HG03280 (cell line): Measurements from ENCODE around the gene USP46.

ENCODE experiments used
- ATAC-seq: cut with Tn5 transposase; IDR thresholded peaks from one replicate; pipeline ENCODE4 v1.9.1; 2021; ENCODE audit warnings: mild to moderate bottlenecking, moderate library complexity; ENCODE audit not compliant: unreplicated experiment

USP46 gene

DNA sequence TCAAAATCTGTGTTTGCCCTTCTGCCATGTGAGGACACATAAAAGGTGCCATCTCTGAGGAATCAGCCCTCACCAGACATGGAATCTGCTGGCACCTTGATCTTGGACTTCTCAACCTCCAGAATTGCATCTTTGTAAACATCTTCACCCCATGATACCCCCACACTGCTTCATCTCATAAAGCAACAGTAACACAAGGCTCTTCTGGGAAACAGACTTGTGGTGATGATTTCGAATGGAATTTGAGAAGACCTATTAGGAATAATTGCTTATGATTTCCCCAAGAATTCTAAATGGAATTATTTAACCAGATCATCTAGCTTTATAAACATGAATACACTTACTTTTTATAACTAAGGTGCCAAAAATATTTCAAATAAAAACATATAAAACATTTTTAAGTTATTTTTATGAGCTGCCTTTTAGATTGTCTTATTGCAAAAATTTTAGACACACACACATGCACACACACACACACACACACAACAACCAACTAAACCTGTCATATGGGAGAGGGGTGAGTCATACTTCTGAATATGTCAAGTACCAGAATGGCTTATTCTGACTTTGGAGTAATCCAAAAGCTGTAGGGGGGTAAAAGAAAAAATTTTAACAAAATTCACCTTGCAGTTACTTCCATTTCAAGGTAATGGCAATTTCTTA lies 82.0 kb downstream of the USP46 start:
- no peak for ATAC-seq

DNA sequence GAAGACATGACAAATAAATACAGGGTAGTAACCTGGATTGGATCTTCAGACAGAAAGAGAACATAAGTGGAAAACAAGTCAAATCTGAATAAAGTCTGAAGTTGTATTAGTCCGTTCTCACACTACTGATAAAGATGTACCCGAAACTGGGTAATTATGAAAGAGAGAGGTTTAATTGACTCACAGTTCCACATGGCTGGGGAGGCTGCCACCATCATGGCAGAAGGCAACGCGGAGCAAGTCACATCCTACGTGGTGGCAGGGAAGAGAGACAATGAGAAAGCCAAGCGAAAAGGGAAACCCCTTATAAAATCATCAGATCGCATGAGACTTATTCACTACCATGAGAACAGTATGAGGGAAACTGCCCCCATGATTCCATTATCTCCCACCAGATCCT lies 82.8 kb downstream of the USP46 start:
- no peak for ATAC-seq

DNA sequence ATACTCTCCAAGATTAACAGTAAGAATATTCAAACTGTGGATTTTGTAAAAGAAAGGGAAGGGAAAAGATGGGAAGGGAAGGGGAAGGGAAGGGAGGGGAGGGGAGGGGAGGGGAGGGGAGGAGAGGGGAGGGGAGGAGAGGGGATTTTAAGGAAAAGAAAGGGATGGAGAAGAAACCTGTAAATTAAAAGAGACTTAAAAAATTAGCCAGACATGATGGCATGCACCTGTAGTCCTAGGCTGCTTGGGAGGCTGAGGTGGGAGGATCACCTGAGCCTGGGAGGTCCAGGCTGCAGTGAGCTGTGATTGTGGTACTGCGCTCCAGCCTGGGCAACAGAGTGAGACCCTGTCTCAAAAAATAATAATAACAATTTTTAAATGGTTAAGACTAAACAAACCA lies 83.7 kb downstream of the USP46 start:
- no peak for ATAC-seq

DNA sequence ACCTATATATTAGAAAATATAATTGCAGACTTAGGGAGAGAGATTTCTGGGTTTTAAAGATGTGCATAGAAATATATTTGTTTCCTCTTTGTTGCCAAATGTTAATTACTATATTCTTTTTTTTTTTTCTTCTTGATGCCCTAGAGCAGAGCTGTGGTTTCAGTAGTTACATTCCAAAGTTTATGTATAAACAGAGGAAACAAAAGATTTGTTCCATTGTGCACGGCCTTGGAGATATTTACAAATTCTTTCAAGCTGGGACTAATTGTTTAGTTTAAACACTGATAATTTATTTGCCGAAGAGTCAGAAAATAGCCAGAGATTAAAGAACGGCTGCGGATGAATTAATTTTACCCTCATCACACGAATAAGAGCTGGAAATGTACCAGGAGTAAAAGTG lies 85.1 kb downstream of the USP46 start:
- no peak for ATAC-seq

DNA sequence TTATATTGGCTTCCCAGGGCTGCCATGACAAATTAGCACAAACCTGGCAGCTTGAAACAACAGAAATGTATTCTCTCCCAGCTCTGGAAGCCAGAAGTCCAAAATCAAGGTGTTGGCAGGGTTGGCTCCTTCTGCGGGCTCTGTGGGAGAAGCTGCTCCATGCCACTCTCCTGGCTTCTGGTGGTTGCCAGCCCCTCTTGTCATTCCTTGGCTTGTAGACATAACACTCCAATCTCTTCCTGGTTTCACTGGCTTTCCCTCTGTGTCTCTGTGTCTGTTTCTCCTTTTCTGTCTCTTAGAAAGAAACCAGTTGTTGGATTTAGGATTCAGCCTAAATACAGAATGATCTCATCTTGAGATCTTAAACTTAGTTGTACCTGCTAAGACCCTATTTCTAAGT lies 85.5 kb downstream of the USP46 start:
- ATAC-seq: no peak

DNA sequence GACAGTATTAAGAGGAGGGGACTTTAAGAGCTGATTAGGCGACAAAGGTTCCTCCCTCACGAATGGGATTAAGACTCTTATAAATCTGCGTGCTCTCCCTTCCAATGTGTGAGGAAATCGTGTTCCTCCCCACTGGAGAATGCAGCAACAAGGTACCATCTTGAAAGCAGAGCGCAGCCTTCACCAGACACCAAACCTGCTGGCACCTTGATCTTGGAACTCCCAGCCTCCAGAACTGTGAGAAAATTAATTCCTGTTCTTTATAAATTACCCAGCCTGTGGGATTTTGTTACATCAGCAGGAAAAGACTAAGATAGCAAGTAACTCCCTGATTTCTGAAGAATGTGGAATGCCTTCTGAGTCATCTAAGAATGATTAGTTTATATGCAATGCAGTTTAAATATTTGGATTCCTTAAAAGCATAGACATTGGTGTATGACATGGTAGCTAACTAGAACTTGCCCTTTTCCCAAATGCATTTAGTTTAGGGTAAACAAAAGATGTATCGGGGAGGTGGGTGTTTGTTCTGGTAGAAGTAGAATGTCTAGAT lies 86.1 kb downstream of the USP46 start:
- ATAC-seq: no peak

DNA sequence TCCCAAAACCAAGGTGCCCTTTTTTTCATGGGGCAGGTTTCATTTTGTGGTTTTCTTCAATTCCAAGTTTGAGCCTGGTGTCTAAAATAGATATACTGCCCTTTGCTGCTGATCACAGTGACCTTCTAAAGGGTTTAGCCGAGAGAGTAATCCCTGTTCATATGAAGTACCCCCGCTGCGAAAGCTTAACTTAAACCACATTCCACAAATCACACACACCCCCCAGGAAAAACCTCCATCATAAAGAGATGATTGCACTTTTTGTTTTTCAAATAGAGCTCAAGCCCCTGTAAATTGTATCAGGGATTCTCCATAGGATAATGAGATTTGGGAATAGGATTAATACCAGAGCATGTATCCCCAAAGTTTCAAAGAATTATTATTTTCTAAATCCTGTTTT lies 90.8 kb downstream of the USP46 start:
- no peak for ATAC-seq

DNA sequence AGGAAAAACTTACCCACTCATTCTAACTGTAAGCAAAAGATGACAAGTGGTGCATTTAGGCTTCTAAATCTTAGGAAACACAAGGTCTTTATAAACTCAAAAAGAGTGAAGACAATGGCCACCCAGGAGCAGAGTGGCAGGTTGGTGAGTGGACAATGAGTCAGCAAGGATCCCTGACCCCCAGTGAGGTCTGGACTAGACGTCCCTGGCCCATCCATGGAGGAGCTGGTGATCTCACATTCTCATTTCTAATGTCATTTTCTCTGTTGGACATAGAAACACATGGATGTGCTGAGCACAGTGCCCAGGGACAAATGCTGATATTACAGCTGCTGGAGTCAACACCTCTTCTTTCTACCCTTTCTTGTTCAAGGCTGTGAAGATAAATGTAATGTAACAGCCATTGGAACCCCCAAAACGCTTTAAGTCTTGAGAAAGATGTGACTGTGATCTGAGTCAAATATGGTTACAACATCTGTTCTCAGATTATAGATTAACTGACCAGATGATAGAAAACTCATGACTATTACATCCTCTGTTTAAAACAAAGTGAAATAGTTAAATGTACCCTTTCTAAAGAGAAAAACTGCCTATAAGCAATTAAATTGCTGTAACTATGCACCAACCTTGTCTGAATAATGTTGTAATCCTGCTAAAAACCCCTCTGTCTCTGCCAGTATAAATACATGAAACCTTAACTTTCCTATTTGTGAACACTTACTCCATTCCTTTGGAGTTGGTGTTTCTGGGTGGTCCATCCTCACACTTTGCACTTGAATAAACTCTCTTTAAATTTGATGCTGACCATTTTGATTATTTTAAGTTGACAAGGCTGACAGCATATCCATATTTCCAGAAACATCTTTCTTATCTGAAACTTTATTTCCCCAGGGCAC lies 92.7 kb downstream of the USP46 start:
- no peak for ATAC-seq

DNA sequence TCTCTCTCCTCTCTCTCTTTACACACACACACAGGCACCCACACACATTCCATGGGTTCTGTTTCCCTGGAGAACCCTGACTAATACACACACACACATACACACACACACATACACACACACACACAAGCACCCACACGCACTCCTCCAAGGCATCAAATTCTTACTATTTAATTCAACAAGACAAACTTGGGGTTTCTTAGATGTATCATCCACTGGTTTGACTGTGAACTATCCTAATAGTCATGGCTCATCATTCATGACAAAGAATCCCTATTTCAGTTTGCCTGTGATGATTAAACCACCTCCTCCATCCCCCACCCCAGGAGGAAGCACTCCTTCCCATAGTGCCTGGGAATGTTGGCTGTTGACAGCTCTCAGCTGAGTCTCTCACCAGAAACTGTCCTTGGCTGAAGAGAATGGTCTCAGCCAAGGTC lies 98.2 kb downstream of the USP46 start:
- no peak for ATAC-seq

DNA sequence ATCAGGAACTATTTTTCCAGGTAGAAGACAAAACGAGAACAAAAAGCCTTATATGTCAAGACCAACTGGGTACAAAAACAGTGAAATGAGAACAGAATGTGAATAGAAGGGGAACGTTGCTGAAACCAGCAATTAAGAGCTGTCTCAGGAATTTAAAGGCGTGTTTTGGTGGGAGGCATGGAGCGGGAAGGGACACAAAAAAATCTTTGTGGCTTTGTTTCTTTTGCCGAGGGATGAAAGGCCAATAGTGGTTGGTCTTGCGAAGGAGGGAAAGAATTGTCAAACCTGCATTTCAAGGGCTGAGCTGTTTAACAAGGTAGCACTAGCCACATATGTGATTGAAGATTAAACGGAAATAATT lies 103.8 kb downstream of the USP46 start:
- no peak for ATAC-seq

DNA sequence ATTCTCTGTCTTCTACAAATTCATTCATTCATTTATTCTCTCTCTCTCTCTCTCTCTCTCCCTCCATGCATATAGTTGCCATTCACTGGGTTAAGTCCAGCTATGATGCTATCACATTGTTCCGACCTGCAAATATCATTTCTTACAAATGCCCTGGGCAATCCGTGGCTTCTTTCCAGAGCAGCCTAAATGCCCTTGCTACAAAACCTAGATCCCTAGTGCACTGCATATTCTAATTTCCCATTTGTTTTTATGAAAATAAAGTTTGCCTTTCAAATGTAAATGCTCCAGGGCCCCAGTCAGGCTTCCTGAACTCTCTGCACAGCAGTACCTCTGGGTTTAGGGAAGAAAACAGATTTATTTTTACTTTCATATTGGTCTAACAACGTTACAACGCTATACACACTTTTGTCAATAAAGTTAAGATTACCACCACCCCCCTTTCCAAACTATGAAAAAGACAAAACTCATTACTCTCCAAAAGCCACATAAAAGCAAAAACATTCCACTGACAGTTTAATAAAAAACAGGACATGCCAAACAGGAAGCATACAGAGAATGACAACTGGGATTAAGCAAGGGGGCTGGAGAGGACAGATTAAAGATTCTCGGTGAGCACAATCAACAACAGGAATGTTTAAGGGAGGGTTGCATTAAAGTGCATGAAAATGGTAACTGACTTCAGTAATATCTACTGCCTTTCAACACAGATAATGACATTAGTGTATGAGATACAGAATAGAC lies 104.3 kb downstream of the USP46 start:
- ATAC-seq: no peak

DNA sequence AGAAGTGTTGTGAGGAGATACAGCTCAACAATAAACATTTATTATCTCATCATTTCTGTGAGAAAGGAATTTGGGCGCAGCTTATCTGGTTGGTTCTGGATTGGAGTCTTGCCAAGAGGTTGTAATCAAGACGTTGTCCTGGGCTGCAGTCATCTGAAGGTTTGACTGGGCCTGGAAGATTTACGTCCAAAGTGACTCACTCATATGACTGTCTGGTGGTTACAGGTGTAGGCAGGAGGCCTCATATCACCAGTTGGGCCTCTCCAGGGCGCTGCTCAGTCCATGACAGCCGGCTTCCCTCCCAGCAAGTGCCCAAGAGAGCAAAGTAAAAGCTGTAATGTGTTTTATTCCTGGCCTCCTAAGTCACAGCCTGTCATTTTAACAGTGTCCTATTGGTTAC lies 106.3 kb downstream of the USP46 start:
- ATAC-seq: no peak

DNA sequence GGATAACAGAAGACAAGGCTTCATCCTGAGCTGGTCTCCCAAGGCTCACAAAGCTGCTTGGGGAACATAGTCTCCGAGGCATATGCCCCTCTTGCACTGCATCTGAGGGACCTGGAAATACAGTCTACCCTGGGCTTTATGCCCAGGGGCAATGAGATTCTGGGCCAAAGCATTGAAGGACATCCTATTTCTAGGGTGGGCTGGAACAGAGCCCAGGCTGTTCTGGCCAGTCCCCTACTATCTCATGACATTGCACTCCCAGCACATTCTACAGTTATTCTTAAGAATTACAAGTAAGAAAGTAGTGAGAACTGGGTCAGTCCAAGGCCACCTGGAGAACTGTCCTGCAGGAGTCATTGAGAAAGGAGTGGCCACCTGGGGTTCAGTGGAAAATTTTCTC lies 107.6 kb downstream of the USP46 start:
- no peak for ATAC-seq

DNA sequence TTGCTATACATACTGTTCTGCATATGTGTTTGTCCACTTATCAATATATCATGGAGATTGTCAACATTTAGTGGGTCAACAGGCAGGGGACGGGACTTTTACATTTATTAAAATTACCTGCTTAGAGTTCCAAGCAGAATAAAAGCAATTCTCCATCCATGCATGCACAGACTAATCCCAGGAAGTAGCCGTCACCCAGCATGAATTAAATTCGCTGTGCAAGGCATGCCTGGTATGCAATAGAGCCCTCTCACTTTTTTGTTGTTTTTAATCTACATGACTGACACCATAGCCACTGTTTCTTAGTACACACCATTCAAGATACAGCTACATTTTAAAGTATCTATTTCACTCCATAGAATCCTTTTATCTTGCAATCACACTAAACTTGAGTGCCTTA lies 108.9 kb downstream of the USP46 start:
- ATAC-seq: no peak

DNA sequence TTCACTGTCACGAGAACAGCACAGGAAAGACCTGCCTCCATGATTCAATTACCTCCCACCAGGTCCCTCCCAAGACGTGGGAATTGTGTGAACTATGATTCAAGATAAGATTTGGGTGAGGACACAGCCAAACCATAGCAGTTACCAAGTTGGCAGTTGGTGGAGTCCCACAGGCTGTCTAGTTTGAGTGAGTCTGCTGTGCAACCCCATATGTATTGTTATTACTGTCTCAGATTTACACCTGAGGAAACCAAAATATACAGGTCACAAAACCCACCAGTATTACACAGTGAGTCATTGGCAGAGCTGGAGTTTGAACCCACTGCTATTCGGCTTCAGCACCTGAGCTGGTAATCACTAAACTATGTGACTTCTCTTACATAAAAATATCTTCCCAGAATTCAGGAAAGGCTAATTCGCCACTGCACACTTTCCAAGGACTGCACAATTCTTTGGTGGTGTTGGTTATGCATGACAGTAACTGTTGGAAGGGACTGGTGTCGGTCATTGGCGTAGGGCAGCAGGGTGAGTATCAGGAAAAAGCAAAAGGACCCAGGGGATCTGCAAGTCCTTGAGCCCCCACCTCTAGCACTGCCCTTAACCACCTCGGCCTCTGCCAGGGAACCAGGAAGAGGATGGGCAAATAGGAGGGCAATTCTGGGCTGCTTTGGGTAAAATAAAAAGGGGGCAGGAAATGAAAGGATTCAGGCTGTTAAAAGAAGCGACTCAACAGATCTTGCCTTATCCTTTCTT lies 110.1 kb downstream of the USP46 start:
- ATAC-seq: no peak

DNA sequence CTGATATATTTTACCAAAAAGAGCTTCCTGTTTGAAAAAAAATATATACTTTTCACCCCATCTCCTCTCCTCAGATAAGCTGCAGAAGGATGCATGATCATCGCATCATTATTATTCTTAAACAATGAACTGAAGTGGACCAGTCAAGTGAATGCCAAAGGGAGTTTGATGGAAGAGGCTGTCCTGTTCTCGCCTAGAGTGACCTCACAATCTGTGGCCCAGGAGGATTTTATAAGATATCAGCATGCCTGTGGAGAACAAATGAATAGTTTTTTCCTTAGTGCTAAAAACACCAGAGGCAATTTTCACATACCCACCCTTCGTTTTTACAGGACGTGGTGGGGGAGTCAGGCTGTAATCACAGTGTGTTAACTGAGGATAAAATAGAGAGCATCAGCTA lies 112.7 kb downstream of the USP46 start:
- no peak for ATAC-seq

DNA sequence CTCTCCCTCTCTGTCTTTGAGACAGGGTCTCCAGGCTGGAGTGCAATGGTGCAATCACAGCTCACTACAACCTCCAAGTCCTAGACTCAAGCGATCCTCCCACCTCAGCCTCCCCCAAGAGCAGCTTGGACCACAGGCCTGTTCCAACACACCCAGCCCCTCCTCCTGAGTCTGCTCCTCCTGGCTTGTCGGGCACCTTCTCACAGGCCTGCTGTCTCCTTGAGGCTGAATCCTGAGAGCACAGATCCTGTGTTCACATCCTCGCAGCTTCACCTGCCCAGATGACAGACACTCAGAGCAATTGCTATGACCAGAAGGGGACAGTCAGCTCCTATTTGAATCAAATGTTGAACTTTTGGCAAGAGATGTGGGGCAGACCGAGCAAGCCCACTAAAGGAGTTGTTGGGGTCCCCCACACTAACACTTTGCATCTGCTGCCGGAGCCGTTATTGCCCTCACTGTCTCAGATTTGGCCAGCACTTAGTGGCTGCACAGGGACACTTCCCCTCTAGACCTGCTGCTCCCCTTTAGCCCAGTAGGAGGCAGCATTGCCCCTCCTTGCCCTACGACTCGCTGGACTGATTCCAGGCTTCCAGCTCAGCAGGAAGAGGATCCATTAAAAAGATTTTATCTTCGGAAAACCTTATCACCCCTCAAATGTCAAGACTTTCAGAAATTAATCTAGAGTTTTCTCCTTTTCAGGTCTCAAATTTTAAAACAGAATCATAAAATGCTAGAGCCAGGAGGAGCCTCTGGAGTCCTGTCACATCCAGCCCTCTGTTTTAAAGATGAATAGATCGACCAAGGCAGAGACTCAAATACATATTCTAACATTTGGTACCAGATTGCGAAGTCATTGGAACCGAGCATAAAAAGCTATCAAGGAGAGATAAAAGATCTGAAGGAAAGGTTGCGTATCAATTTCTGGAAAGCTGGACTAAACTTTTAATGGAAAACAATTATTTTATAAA lies 113.7 kb downstream of the USP46 start:
- ATAC-seq: peak; percentile 81
